ENCODE results near the gene NDE1. TPM values are rescaled to one million over a fixed set of nuclear protein-coding genes. Genes with fewer than 3 reads are reported as not detected.

NDE1 gene
- total RNA-seq, 1 experiment from 2014 or later: 60.7 TPM

GRCh38 chr16:15770107-15770506, 120.1 kb downstream of the NDE1 start:
- Histone ChIP-seq H3K27me3 (replicated peaks; ENCODE audit: control insufficient read depth, insufficient read depth, low read length) (no peaks in the 10 kb centered on the region), H3K36me3 (ENCODE audit: control insufficient read depth, insufficient read depth, low read length) (no peaks in the 10 kb centered on the region), H3K4me3 (ENCODE audit: low read depth, low read length) (no peak overlapping the region), H3K4me1 (no peaks in the 10 kb centered on the region), H3K9me3 (no peaks in the 10 kb centered on the region)
- Mint-ChIP-seq H3K4me1 (ENCODE audit: low read depth, unreplicated experiment) (no peaks in the 10 kb centered on the region), H3K4me3 (ENCODE audit: unreplicated experiment) (no peak overlapping the region), H3K9me3 (ENCODE audit: unreplicated experiment) (no peaks in the 10 kb centered on the region), H3K27me3 (ENCODE audit: insufficient read depth, unreplicated experiment) (peaks cover under 1% of the 10 kb centered on the region), H3K36me3 (ENCODE audit: insufficient read depth, unreplicated experiment) (no peaks in the 10 kb centered on the region), H3K27ac (ENCODE audit: unreplicated experiment) (no peak overlapping the region)
- intact Hi-C loops (cut with micrococcal nuclease; ENCODE audit: unreplicated experiment): no loop called here
- BruUV-seq (replicated peaks): no TSS peak
- no peak for TF ChIP-seq CTCF (IDR thresholded peaks at IDR 0.05; ENCODE audit: insufficient read depth in 1 of 2, low read depth in 1 of 2, low read length in 1 of 2, severe bottlenecking in 1 of 2, unreplicated experiment in 1 of 2)
- no peak for DNase-seq
- ChIA-PET CTCF (no interaction called here), POLR2A (no interaction called here)

DNA sequence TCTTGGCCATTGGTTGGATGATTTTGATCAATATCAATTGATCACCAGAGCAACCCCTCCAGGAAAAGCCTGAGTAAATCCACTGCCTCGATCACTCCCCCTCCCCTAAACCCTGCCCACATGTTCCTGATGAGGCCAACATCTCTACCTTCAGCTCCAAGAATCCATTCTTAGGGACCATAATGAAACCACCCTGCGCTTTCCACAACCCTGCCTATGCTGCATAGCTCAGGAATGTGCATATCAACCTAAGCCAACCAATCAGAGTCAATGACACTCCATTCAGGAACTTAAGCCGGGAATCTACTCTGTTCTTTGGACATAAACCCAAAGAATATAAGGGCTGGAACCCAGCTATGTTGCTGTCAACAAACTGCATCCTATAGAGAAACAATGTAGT, 120.5 kb downstream of the NDE1 start:
- Mint-ChIP-seq H3K27ac (ENCODE audit: unreplicated experiment) (no peak overlapping the region), H3K4me1 (ENCODE audit: low read depth, unreplicated experiment) (no peaks in the 10 kb centered on the region), H3K36me3 (ENCODE audit: insufficient read depth, unreplicated experiment) (no peaks in the 10 kb centered on the region), H3K9me3 (ENCODE audit: unreplicated experiment) (no peaks in the 10 kb centered on the region), H3K27me3 (ENCODE audit: insufficient read depth, unreplicated experiment) (no peaks in the 10 kb centered on the region), H3K4me3 (ENCODE audit: unreplicated experiment) (no peak overlapping the region)
- no peak overlapping the region for H3K4me3 ChIP-seq (ENCODE audit: low read depth, low read length)
- TF ChIP-seq CTCF (IDR thresholded peaks at IDR 0.05; ENCODE audit: insufficient read depth in 1 of 2, low read depth in 1 of 2, low read length in 1 of 2, severe bottlenecking in 1 of 2, unreplicated experiment in 1 of 2): no peak
- no peaks in the 10 kb centered on the region for H3K4me1 ChIP-seq
- no peaks in the 10 kb centered on the region for H3K9me3 ChIP-seq
- no peaks in the 10 kb centered on the region for H3K27me3 ChIP-seq (replicated peaks; ENCODE audit: control insufficient read depth, insufficient read depth, low read length)
- DNase-seq: no peak
- CTCF ChIA-PET: interaction anchor here (0.6 to 0.9 kb wide), 3 partner anchors 14 to 72 kb away, joined by 3 to 6 read pairs (median 5); no protein-coding TSS in a partner anchor
- intact Hi-C loops (cut with micrococcal nuclease; ENCODE audit: unreplicated experiment): no loop called here
- no peaks in the 10 kb centered on the region for H3K36me3 ChIP-seq (ENCODE audit: control insufficient read depth, insufficient read depth, low read length)
- POLR2A ChIA-PET: no interaction called here
- BruUV-seq (replicated peaks): no TSS peak

DNA sequence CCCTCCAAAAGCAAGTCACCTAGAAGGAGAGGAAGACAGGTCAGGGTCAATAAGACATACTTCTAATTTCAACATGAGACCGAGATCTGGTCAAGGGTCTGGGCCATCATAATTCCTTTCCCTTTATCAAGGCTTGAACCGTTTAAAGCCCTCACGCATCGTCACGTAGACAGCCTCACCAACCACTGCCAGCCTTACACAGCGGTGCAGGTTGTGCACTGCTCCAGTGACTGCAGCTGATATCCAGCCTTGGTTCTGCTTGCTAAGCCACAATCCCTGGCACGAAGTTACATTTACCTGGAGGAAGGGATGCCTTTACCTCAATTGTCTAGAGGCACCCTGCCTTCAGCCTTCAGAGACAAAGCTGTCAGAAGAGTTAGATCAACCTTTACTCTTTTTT, 121.6 kb downstream of the NDE1 start:
- H3K27me3 Mint-ChIP-seq (ENCODE audit: insufficient read depth, unreplicated experiment): peaks cover 3% of the 10 kb centered on the region
- H3K4me1 Mint-ChIP-seq (ENCODE audit: low read depth, unreplicated experiment): no peaks in the 10 kb centered on the region
- ChIA-PET CTCF (no interaction called here), POLR2A (no interaction called here)
- no peaks in the 10 kb centered on the region for H3K9me3 Mint-ChIP-seq (ENCODE audit: unreplicated experiment)
- DNase-seq: no peak
- no peak overlapping the region for H3K4me3 Mint-ChIP-seq (ENCODE audit: unreplicated experiment)
- Histone ChIP-seq H3K9me3 (no peaks in the 10 kb centered on the region), H3K36me3 (ENCODE audit: control insufficient read depth, insufficient read depth, low read length) (no peaks in the 10 kb centered on the region), H3K27me3 (replicated peaks; ENCODE audit: control insufficient read depth, insufficient read depth, low read length) (no peaks in the 10 kb centered on the region), H3K4me1 (no peaks in the 10 kb centered on the region), H3K4me3 (ENCODE audit: low read depth, low read length) (no peak overlapping the region)
- H3K27ac Mint-ChIP-seq (ENCODE audit: unreplicated experiment): no peak overlapping the region
- BruUV-seq (replicated peaks): no TSS peak
- intact Hi-C loops (cut with micrococcal nuclease; ENCODE audit: unreplicated experiment): no loop called here
- no peaks in the 10 kb centered on the region for H3K36me3 Mint-ChIP-seq (ENCODE audit: insufficient read depth, unreplicated experiment)
- no peak for TF ChIP-seq CTCF (IDR thresholded peaks at IDR 0.05; ENCODE audit: insufficient read depth in 1 of 2, low read depth in 1 of 2, low read length in 1 of 2, severe bottlenecking in 1 of 2, unreplicated experiment in 1 of 2)

Measured in Caco-2 (cell line).